ENCODE measurements around the gene CDC42.

DNA sequence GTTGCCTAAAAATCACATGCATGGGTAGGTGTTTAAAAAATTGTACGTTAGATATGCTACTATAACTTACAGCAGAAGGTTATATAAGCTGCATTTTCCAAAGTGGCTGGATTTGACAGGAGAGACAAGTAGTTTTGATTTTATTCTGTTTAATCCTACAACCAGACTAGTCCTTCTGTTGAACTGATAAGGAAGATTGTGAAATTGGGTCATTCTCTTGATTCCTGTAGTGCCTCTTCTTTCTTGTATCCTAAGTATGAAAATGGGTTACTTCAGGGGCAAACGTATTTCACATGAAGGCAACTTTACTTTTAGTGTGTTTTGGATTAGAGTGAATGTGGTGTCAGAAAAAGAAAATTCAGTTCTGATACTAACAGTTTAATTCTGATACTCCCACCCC lies 19.0 kb downstream of the CDC42 start:
- TF ChIP-seq, protein P1, sequence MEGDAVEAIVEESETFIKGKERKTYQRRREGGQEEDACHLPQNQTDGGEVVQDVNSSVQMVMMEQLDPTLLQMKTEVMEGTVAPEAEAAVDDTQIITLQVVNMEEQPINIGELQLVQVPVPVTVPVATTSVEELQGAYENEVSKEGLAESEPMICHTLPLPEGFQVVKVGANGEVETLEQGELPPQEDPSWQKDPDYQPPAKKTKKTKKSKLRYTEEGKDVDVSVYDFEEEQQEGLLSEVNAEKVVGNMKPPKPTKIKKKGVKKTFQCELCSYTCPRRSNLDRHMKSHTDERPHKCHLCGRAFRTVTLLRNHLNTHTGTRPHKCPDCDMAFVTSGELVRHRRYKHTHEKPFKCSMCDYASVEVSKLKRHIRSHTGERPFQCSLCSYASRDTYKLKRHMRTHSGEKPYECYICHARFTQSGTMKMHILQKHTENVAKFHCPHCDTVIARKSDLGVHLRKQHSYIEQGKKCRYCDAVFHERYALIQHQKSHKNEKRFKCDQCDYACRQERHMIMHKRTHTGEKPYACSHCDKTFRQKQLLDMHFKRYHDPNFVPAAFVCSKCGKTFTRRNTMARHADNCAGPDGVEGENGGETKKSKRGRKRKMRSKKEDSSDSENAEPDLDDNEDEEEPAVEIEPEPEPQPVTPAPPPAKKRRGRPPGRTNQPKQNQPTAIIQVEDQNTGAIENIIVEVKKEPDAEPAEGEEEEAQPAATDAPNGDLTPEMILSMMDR (conservative IDR thresholded peaks at IDR 0.05; ENCODE audit: low read length), result no peak
- no peak for TF ChIP-seq EZH2phosphoT487 (IDR thresholded peaks at IDR 0.05; ENCODE audit: borderline replicate concordance)
